Heart left ventricle (tissue), 13 donors: ENCODE measurements around the gene GZMH.
"Not testable (repeated sequence)": the region's sequence is repeated elsewhere in the genome, so short reads cannot be mapped to it uniquely, and the experiment has no call there.

Source experiments
- CTCF ChIP-seq, 12 donors: fragments of 200-600 bp; sonication (generic) in 4 of 12; IDR thresholded peaks; one replicate each; pipeline versions ENCODE4 v1.5.0 to v1.8.0; 2018 to 2022; ENCODE audit warnings: antibody characterized with exemption in 12 of 12, mild to moderate bottlenecking in 5 of 12
- POLR2A ChIP-seq, 2 donors: fragments of 450-650 bp; IDR thresholded peaks; one replicate each; pipeline ENCODE4 v1.6.1; 2017; ENCODE audit warnings: antibody characterized with exemption in 2 of 2, mild to moderate bottlenecking in 2 of 2, moderate library complexity in 2 of 2
- donor health status: ischemic (EF 13 %, LVEDD 7.1; RV severe dilation, severe dysfunction).
- donor health status: DM: no; HTN: yes; CAD: no.
- donor health status: DM: no; HTN: no; CAD: no.
- donor health status: ischemic (EF 25% LVEDD 6.9; RV normal size, moderate dysfunction).
- donor health status: ischemic (EF 25% LVEDD 5.7; RV mildly dilated, moderate dysfunction).
- donor health status: ischemic (EF 35%, LVEDD 5.7; RV mildly dilated, moderate dysfunction).
- donor health status: nonischemic (EF 11% LVEDD 7.7; RV severe dilation, severe dysfunction).
- donor health status: DM: yes; HTN: yes; CAD: no.
- donor health status: PGD.
- donor health status: ischemic (EF 29% LVEDD 5.4; RV normal size, mild dysfunction).
- donor health status: nonischemic (EF 23%, LVEDD 6.1; RV moderate dilation, normal function).

DNA sequence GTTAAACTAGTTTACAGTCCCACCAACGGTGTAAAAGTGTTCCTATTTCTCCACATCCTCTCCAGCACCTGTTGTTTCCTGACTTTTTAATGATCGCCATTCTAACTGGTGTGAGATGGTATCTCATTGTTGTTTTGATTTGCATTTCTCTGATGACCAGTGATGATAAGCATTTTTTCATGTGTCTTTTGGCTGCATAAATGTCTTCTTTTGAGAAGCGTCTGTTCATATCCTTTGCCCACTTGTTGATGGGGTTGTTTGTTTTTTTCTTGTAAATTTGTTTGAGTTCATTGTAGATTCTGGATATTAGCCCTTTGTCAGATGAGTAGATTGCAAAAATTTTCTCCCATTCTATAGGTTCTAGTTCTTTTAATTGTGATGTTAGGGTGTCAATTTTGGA, 25.1 kb downstream of the GZMH start:
- not testable (repeated sequence) for TF ChIP-seq CTCF, POLR2A (IDR thresholded peaks at IDR 0.05)
